Suprapubic skin (tissue), 4 donors: Measurements from ENCODE around the gene TMEM181.

Source experiments
- CTCF ChIP-seq, 2 donors: fragments of 200-600 bp in 1 of 2; fragments of 450-650 bp in 1 of 2; sonication (generic) in 1 of 2; IDR thresholded peaks; one replicate each; pipeline ENCODE4 v1.5.1; 2016 to 2019; ENCODE audit warnings: antibody characterized with exemption in 2 of 2, mild to moderate bottlenecking in 1 of 2, moderate library complexity in 1 of 2
- EP300 ChIP-seq: sonication (generic); formaldehyde crosslinking; IDR thresholded peaks from one replicate; pipeline ENCODE4 v1.6.1; 2017; ENCODE audit warnings: antibody characterized with exemption
- POLR2AphosphoS5 ChIP-seq, 3 donors: sonication (generic); formaldehyde crosslinking; IDR thresholded peaks; one replicate each; pipeline ENCODE4 v1.6.1; 2017; ENCODE audit warnings: antibody characterized with exemption in 3 of 3

GRCh38 chr6:158669145-158670035 is 109.5 kb downstream of the TMEM181 start:
- TF ChIP-seq CTCF (IDR thresholded peaks at IDR 0.05), result no peak
- no peak for TF ChIP-seq POLR2AphosphoS5 (IDR thresholded peaks at IDR 0.05)
- TF ChIP-seq EP300, result no peak
